MM.1S (cell line): Measurements from ENCODE around the gene LOXHD1.

Experiments
- DNase-seq: peaks from one replicate; pipeline ENCODE4 v3.0.0-alpha.2; 2015
- H2AFZ ChIP-seq: fragments of 300-600 bp; sonication (generic); 2 replicates; pipeline ENCODE4 v1.6.0; 2016; ENCODE audit warnings: antibody characterized with exemption, low read length
- H3F3A ChIP-seq: fragments of 300-600 bp; sonication (generic); 2 replicates; pipeline ENCODE4 v1.6.1; 2016; ENCODE audit warnings: mild to moderate bottlenecking, antibody characterized with exemption, low read length, moderate library complexity, mixed read lengths; ENCODE audit not compliant: insufficient read depth
- H3K27ac ChIP-seq: fragments of 300-600 bp; sonication (generic); 2 replicates; pipeline ENCODE4 v1.5.1; 2016; ENCODE audit warnings: mild to moderate bottlenecking, low read length
- H3K27me3 ChIP-seq: fragments of 300-600 bp; sonication (generic); replicated peaks from 2 replicates; pipeline ENCODE4 v1.6.0; 2016; ENCODE audit warnings: low read length; ENCODE audit not compliant: insufficient read depth
- H3K36me3 ChIP-seq: fragments of 300-600 bp; sonication (generic); replicated peaks from 2 replicates; pipeline ENCODE4 v1.6.1; 2016; ENCODE audit warnings: mild to moderate bottlenecking, low read length, mixed read lengths; ENCODE audit not compliant: insufficient read depth
- H3K4me1 ChIP-seq: fragments of 300-600 bp; sonication (generic); 2 replicates; pipeline ENCODE4 v1.6.1; 2016; ENCODE audit warnings: low read length, mixed read lengths
- H3K4me2 ChIP-seq: fragments of 300-600 bp; sonication (generic); 2 replicates; pipeline ENCODE4 v1.6.0; 2016; ENCODE audit warnings: low read depth, low read length
- H3K4me3 ChIP-seq: fragments of 300-600 bp; sonication (generic); 2 replicates; pipeline ENCODE4 v1.5.1; 2016; ENCODE audit warnings: low read length, mixed read lengths
- H3K79me2 ChIP-seq: fragments of 300-600 bp; sonication (generic); 2 replicates; pipeline ENCODE4 v1.6.1; 2016; ENCODE audit warnings: mixed run types, low read length, mixed read lengths
- H3K9ac ChIP-seq: fragments of 300-600 bp; sonication (generic); 2 replicates; pipeline ENCODE4 v1.6.1; 2016; ENCODE audit warnings: low read length, mixed read lengths
- H3K9me2 ChIP-seq: fragments of 300-600 bp; sonication (generic); replicated peaks from 2 replicates; pipeline ENCODE4 v1.6.1; 2016; ENCODE audit warnings: mild to moderate bottlenecking, low read length, mixed read lengths; ENCODE audit not compliant: insufficient read depth
- H3K9me3 ChIP-seq: fragments of 300-600 bp; sonication (generic); replicated peaks from 2 replicates; pipeline ENCODE4 v1.6.1; 2016; ENCODE audit warnings: mild to moderate bottlenecking, low read length, mixed read lengths; ENCODE audit not compliant: insufficient read depth
- H4K20me1 ChIP-seq: fragments of 300-600 bp; sonication (generic); 2 replicates; pipeline ENCODE4 v1.6.1; 2016; ENCODE audit warnings: mild to moderate bottlenecking, low read length, moderate library complexity, mixed read lengths; ENCODE audit not compliant: insufficient read depth
- CTCF ChIP-seq: fragments of 300-600 bp; sonication (generic); IDR thresholded peaks from 2 replicates; pipeline ENCODE4 v1.5.1; 2016; ENCODE audit warnings: antibody characterized with exemption, low read length, mixed read lengths
- EZH2 ChIP-seq: fragments of 300-600 bp; sonication (generic); optimal IDR thresholded peaks from 2 replicates; pipeline ENCODE3; 2017; ENCODE audit warnings: low read depth, mild to moderate bottlenecking, antibody characterized with exemption, low read length, mixed read lengths
- EZH2phosphoT487 ChIP-seq: fragments of 300-600 bp; sonication (generic); IDR thresholded peaks from 2 replicates; pipeline ENCODE4 v1.6.1; 2018; ENCODE audit warnings: antibody characterized with exemption, low read length

The LOXHD1 gene

GRCh38 chr18:46436621-46437020, 220.4 kb downstream of the LOXHD1 start:
- no peaks in the 10 kb centered on the region for H4K20me1 ChIP-seq
- H3K9ac ChIP-seq: no peak overlapping the region
- no peaks in the 10 kb centered on the region for H3K79me2 ChIP-seq
- H3K27me3 ChIP-seq: no peaks in the 10 kb centered on the region
- no peaks in the 10 kb centered on the region for H3K36me3 ChIP-seq
- TF ChIP-seq EZH2phosphoT487 (no peak), CTCF (no peak), EZH2 (no peak)
- no peak for DNase-seq
- no peaks in the 10 kb centered on the region for H3K4me1 ChIP-seq
- no peaks in the 10 kb centered on the region for H3K9me2 ChIP-seq
- H3F3A ChIP-seq: no peaks in the 10 kb centered on the region
- H2AFZ ChIP-seq: no peak overlapping the region
- H3K9me3 ChIP-seq: no peaks in the 10 kb centered on the region
- no peak overlapping the region for H3K4me2 ChIP-seq
- no peak overlapping the region for H3K27ac ChIP-seq
- no peak overlapping the region for H3K4me3 ChIP-seq

- no peak for DNase-seq
- Histone ChIP-seq H3K4me3 (no peak overlapping the region), H2AFZ (no peak overlapping the region), H3K27ac (no peak overlapping the region), H3K79me2 (no peaks in the 10 kb centered on the region), H3K9ac (no peak overlapping the region), H3F3A (no peaks in the 10 kb centered on the region), H3K4me1 (no peaks in the 10 kb centered on the region), H3K9me3 (no peaks in the 10 kb centered on the region), H3K4me2 (no peak overlapping the region), H3K36me3 (no peaks in the 10 kb centered on the region), H3K27me3 (no peaks in the 10 kb centered on the region), H3K9me2 (no peaks in the 10 kb centered on the region), H4K20me1 (no peaks in the 10 kb centered on the region)
- TF ChIP-seq CTCF (no peak), EZH2 (no peak), EZH2phosphoT487 (no peak)
Observed at GRCh38 chr18:46435031-46435430, 222.0 kb downstream of the LOXHD1 start.

DNA sequence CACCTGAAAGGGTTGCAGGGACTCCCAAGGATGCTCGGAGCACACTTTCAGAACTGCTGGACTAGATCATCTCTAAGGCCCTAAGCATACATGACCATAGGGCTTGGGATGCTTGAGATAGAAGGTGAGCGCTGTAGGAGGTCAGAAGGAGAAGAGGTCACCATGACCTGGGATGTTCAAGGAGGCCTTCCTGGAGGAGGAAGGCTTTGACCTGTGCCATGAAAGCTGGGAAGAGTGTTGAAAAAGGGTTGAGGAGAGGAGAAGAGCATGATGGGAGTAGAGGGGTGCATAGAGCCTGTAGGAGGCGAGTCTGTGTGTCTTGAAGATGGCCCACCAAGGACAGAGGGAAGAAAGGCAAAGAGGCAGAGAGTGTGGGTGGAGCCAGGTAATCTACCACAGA, 222.4 kb downstream of the LOXHD1 start:
- no peaks in the 10 kb centered on the region for H3K9me3 ChIP-seq
- no peak overlapping the region for H3K4me3 ChIP-seq
- no peaks in the 10 kb centered on the region for H3K27me3 ChIP-seq
- H3K9me2 ChIP-seq: no peaks in the 10 kb centered on the region
- H3F3A ChIP-seq: no peaks in the 10 kb centered on the region
- no peaks in the 10 kb centered on the region for H4K20me1 ChIP-seq
- H2AFZ ChIP-seq: no peak overlapping the region
- no peak overlapping the region for H3K27ac ChIP-seq
- TF ChIP-seq EZH2phosphoT487: no peak
- no peak for TF ChIP-seq EZH2
- no peak for TF ChIP-seq CTCF
- DNase-seq: no peak
- H3K9ac ChIP-seq: no peak overlapping the region
- no peak overlapping the region for H3K4me2 ChIP-seq
- H3K79me2 ChIP-seq: no peaks in the 10 kb centered on the region
- H3K4me1 ChIP-seq: no peaks in the 10 kb centered on the region
- H3K36me3 ChIP-seq: no peaks in the 10 kb centered on the region
